NAMALWA (cell line): ENCODE data around the gene NDUFB6.
"Not testable (repeated sequence)": the region's sequence is repeated elsewhere in the genome, so short reads cannot be mapped to it uniquely, and the experiment has no call there.

Experiments
- DNase-seq: peaks from one replicate; pipeline ENCODE4 v3.0.0-alpha.2; 2015; ENCODE audit warnings: low spot score

The NDUFB6 gene

DNA sequence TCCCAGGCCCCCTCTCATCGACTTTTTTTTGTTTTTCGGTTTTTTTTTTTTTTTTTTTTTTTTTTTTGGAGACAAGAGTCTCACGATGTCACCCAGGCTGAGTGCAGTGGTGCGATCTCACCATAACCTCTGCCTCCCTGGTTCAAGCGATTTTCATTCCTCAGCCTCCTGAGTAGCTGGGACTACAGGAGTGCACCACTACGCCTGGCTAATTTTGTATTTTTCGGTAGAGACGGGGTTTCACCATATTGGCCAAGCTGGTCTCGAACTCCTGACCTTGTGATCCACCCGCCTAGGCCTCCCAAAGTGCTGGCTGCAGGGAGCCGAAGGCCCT, 48.4 kb downstream of the NDUFB6 start:
- not testable (repeated sequence) for DNase-seq

GRCh38 chr9:32523910-32524309, 49.0 kb downstream of the NDUFB6 start:
- no peak for DNase-seq

DNA sequence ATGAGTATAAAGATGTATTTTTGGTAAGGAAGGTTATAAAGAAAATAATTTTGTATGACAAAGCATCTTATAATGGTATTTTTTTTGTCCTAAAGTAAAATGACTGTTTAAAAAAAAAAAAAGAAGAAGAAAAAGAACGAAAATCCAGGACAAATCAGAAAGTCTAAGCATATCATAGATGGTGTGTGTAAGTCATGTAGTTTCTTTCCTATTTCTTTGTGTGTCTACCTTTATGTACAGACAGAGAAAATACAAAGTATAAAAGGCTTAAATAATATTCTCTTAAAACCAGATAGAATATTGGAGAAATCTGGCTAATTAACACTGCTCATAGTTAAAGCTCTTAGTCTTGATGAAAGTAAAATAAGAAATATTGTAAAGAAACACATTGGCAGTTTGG, 54.7 kb downstream of the NDUFB6 start:
- no peak for DNase-seq

- DNase-seq = no peak
Observed at GRCh38 chr9:32516241-32516640, 56.7 kb downstream of the NDUFB6 start.

DNA sequence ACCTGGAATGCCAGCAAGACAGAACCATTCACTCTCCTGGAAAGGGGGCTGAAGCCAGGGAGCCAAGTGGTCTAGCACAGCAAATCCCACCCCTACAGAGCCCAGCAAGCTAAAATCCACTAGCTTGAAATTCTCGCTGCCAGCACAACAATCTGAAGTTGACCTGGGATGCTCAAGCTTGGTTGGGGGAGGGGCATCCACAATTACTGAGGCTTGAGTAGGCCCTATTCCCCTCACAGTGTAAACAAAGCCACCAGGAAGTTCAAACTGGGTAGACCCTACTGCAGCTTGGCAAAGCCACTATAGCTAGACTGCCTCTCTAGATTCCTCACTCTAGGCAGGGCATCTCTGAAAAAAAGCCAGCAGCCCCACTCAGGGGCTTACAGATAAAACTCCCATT, 64.2 kb downstream of the NDUFB6 start:
- DNase-seq = no peak

DNA sequence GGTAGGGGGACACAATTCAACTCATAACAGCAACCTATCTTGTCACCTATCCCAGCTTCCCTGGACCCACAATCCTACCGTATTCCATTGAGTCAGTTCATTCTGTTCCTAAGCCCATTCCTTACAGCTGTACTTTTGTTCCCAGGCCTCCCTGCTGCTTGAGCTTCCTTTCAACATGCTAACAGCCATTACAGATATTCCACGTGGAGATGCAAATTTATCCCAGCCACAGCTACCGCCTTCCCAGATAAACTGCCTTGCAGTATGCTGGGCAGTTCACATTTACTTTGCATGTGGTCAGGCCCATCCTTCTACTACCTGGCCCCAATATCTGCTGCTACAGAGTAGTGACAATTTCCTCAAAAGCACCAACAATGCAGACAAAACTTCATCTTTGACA, 70.0 kb downstream of the NDUFB6 start:
- no peak for DNase-seq
